Amygdala (tissue), 56 donors: ENCODE results near the gene CPT1A.

ENCODE experiments used
- DNase-seq, 56 donors: peaks; one replicate each; lab custom pipeline; 2025; lab: John Stamatoyannopoulos, UW

The CPT1A gene

GRCh38 chr11:68835749-68836148 lies 6.0 kb downstream of the CPT1A start:
- DNase-seq: no peak

DNA sequence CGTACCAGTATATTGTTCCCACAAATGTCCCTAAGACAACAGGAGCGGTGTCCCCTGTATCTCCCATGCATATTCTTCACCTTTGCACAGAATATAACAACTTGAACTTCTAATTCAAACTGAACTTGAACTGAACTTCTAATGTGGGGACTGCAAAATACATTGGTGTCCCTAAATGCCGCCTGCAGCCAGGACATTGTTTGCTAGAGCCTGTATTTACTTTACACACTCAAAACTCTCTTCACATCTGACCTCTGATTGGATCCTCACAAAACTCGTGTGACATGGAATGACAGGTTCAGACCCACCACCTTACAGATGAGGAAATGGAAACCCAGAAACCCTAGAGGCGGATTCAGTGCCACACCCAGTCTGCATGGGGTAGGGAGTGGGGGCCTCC lies 6.4 kb downstream of the CPT1A start:
- DNase-seq: no peak

GRCh38 chr11:68832476-68833181 lies 9.1 kb downstream of the CPT1A start:
- DNase-seq: no peak

- DNase-seq: no peak
These were observed 10.6 kb downstream of the CPT1A start for GRCh38 chr11:68831124-68831523.

DNA sequence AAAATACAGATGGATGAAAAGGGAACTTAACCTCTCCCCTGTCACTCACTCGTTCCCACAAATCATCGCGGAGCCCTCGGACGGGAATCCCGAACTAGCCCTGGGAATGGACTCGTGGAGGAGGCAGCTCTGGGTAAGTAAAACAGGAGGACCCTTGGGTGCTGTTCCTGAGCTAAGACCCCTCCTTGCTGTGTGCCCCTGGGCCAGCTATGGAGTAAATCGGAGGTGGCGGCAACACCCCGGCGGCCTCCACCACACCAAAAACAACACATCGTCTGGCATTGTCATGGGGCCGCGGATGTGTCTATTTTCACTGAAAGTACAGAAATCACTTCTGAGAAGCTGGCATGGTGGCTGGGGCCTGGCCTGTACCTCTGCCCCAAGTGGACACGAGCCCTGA lies 12.1 kb downstream of the CPT1A start:
- no peak for DNase-seq

GRCh38 chr11:68828957-68829356 lies 12.8 kb downstream of the CPT1A start:
- no peak for DNase-seq

GRCh38 chr11:68828155-68828931 lies 13.4 kb downstream of the CPT1A start:
- peak in 18 of 56 donors; percentile 21 to 69 (median 36) for DNase-seq

GRCh38 chr11:68827733-68828132 lies 14.0 kb downstream of the CPT1A start:
- DNase-seq: no peak

DNA sequence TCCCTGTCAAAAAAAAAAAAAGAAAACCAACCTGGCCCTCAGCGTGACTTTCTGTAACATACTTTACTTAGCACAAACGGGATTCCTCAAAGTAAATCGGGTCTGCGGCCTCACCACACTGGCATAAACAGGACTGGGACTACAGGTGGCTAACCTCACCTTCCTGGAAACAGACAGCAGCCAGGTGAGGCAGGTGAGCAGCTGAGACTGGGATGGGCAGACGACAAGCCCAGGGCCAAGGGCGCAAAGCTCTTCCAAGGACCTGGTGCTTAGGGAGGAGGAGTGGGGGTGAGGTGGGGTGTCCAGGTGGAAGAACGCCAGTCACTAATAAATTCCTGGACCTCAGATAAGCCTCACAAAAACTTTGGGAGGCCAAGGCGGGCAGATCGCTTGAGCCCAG lies 15.0 kb downstream of the CPT1A start:
- no peak for DNase-seq

GRCh38 chr11:68825571-68825970 lies 16.1 kb downstream of the CPT1A start:
- no peak for DNase-seq

DNA sequence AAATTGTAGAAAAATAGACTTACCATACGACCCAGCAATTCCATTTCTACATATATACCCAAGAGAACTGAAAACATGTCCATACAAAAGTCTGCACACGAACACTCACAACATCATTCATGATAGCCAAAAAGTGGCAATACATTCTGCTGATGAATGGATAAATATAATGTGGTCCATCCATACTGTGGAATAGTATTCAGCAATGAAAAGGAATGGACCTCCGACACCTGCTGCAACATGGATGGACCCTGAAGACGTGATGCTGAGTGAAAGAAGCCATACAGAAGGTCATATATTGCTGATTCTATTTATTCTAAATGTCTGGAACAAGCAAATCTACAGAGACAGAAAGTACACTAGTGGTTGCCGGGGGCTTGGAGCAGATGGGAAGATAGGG lies 19.2 kb downstream of the CPT1A start:
- DNase-seq: no peak

DNA sequence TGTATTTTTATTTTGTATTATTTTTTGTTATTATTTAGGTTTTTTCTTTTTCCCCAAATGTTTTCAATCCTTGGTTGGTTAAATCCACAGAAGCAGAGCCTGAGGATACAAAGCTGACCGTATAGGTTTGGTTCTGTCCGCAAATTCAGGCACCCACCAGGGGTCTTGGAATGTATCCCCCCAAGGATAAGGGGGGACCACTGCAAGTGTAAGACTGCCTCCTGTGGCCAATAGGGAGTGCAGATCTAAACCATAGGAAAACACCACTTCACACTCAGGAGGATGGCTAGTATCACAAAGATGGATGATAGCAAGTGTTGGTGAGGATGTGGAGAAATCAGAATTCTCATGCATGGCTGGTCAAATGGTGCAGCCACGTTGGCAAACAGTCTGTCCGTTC lies 20.0 kb downstream of the CPT1A start:
- no peak for DNase-seq

DNA sequence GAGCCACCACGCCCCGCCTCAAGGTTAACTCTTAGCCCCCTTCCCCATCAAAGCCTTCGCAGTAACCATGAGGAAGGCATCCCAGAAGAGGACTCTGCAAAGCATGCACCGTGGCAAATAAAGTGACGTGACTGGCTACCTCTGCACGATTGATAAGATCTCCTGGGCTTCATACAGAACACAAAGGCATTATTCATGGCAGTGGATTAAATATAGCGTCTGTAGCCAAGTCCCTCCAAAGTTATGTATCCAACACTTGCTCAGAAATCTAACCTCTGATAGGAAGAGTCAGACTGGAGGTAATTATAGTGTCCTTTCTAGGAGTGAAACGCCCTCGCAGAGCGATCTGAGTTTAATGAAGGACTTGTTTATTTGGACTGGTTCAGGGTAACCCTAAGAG lies 22.4 kb downstream of the CPT1A start:
- DNase-seq: no peak

- no peak for DNase-seq
These were observed 23.5 kb downstream of the CPT1A start for GRCh38 chr11:68818181-68818580.

DNA sequence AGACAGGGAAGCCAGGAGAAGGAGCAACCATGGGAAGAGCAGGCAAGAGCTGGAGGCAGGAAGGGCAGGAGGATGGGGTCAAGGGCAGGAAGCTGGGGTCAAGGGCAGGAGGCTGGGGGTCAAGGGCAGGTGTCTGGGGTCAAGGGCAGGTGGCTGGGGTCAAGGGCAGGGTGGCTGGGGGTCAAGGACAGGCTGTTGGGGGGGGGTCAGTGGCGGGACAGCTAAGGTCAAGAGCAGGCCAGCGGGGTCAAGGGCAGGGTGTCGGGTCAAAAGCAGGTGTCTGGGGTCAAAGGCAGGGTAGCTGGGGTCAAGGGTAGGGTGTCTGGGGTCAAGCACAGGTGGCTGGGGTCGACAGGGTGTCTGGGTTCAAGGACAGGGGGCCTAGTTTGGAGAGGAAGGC lies 24.2 kb downstream of the CPT1A start:
- DNase-seq: peak in 1 of 56 donors; percentile 16

DNA sequence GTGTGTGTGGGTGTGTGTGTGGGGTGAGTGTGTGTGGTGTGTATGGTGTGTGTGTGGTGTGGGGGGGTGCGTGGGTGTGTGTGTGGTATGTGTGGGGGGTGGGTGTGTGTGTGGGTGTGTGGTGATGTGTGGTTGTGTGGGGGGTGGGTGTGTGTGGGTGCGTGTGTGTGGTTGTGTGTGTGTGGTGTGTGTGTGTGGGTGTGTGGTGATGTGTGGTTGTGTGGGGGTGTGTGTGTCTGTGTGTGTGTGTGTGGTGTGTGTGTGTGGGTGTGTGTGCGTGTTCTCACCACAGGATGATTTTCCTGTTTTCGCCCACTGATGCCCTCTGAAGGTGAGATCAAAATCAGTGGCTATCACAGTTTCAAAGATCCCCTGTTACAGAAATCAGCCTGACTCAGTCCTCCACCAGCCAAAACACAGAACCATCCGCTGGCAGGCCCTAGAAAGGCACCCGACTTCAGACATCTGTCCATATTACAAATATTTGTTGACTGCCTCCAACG lies 24.7 kb downstream of the CPT1A start:
- DNase-seq: peak in 1 of 56 donors; percentile 36

GRCh38 chr11:68816251-68816776 lies 25.4 kb downstream of the CPT1A start:
- DNase-seq: no peak

DNA sequence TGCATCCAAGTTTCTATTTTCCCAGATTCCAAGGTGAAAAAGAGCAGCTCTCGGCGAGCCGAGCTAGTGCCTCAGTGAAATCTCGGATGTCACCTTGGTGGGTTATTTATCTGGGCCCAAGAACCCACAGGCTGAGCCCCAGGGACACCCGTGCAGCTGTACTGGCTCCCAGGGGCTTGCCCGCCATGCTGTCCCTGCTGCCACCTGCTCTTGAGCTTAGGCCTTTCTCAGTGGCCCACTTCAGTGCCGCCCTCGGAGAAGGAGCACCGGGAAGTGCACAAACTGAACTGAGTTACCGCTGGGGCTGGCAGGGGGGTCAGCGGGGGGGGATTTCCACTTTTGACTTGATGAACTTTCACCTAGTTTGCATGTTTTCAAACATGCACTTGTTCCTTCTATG lies 27.9 kb downstream of the CPT1A start:
- DNase-seq: no peak

GRCh38 chr11:68812526-68812925 lies 29.2 kb downstream of the CPT1A start:
- no peak for DNase-seq

GRCh38 chr11:68810164-68810563 lies 31.6 kb downstream of the CPT1A start:
- DNase-seq: peak in 19 of 56 donors; percentile 7 to 59 (median 23)

DNA sequence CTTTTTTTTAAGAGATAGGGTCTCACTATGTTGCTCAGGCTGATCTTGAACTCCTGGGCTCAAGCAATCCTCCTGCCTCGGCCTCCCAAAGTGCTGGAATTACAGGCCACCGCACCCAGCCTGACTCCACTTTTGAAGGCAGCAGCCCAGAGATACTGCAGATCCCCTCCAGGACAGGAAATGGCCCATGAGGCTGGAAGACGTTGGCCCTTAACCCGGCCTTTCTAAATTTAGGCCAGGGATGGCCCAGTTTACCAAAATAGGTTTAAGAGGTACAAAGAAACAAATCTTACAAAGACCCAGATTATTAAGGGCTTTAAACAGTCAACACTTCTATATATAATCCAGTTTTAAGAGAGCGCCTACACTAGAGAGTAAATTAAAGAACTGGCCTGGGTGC lies 32.2 kb downstream of the CPT1A start:
- no peak for DNase-seq

DNA sequence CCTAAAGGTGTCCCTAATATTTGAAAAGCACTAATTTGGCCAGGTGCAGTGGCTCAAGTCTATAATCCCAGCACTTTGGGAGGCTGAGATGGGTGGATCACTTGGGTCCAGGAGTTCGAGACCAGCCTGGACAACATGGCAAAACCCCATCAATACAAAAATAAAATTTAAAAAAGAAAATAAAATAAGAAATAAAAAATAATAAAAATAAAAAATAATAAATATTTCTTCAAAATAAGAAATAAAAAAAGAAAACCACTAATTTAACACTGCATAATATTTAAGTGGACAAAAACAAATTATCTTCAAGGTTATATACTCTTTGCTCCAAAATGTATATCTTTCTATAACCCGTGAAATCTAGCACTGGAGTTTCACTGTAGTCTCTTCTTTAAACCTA lies 32.9 kb downstream of the CPT1A start:
- DNase-seq: no peak
